HG03558 (cell line): ENCODE measurements around the gene KCNMB2.

Experiments
- ATAC-seq: cut with Tn5 transposase; IDR thresholded peaks from one replicate; pipeline ENCODE4 v1.9.1; 2021; ENCODE audit warnings: moderate number of reproducible peaks; ENCODE audit not compliant: unreplicated experiment; ENCODE audit errors: extremely low read depth

The KCNMB2 gene

GRCh38 chr3:178631950-178632349, 95.7 kb downstream of the KCNMB2 start:
- no peak for ATAC-seq

- ATAC-seq, result no peak
Measured at GRCh38 chr3:178634975-178635374, 98.7 kb downstream of the KCNMB2 start.

DNA sequence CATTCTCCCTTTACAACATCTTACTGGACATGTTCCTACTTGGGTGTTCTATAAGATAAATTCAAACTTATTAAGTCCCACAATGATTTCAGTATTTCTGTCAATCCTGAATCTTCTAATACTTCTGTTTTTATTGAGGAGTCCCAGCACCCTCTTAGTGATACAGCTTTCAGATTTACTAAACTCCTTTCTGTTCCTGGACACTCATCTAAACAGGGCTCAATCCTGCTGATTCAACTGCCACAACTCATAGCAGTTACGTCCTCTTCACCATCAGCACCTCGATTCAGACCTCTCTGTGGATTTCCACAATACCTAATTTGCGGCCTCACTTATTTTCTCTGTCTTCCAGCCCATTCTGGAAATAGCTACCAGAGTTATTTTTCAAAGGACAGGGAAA, 101.6 kb downstream of the KCNMB2 start:
- no peak for ATAC-seq

GRCh38 chr3:178645503-178645902, 109.3 kb downstream of the KCNMB2 start:
- no peak for ATAC-seq

- no peak for ATAC-seq
Measured at GRCh38 chr3:178646186-178646862, 110.1 kb downstream of the KCNMB2 start.

DNA sequence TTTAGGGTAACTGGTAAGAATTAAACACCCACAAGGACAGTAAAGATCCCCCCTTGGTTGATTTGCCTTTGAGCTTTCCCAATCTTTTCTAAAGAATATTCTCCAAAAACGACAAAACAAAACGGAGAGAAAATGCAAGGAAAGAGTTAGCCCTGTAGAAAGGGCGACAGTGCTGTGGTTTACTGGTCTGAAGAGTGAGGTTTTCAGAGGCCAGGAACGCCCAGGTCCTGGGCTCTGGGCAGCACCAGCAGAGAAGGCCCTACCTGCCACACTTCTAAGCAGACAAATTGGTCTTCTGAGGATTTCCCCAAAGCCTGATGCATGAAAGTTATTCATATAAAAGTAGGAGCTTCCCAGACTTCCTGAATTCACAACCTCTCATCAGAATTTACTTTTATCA, 119.3 kb downstream of the KCNMB2 start:
- no peak for ATAC-seq

- no peak for ATAC-seq
Measured at GRCh38 chr3:178658694-178659325, 122.6 kb downstream of the KCNMB2 start.

DNA sequence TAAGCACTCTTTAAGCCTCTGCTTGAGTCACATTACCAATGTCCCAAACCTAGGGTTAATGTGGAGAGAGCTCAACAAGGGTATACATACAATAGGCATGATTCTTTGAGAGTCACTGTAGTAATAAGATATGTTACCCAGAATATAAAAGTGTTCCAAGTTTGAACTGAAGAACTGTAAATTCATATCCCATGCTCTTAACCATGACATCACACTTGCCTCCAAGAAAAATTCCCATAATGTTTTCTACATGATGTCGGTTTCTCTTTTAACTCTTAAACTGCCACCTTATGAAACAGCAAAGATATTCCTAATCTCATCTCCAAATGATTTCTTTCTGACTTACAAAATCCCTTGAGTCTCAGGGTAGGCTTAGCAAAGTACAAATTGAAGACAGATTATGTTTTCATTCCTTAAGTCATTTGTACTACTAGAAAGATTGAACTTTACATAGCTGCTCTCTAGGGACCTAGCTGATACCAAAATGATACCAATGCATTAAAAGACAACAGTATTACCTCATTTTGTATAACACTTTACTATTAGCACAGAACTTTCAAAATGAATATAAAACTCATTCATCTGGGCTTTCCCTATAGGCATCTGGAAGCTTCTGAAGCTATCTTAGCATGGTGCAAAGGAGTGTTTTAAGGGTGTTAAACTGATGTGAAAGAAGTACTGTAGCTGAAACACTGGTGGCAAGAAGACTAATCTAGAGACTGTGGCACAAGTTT, 127.1 kb downstream of the KCNMB2 start:
- peak; percentile 75 for ATAC-seq

DNA sequence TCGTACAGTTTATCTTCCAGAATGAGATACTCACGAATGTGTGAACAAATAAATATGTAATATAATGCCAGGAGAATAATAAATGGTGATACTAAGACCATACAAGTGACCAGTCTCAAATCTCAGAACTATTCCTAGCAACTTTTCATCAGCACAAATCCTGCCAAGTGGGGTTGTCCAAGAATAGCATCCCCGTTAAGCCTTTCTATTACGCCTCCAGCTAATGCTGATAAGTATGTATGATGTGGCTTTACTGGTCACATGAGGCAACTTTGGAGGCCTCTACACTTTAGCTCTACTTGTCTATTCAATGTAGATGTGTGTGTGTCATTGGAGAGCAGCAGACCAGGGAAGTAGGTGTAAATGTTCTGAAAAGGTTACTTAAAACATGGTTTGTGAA, 129.5 kb downstream of the KCNMB2 start:
- ATAC-seq, result no peak

DNA sequence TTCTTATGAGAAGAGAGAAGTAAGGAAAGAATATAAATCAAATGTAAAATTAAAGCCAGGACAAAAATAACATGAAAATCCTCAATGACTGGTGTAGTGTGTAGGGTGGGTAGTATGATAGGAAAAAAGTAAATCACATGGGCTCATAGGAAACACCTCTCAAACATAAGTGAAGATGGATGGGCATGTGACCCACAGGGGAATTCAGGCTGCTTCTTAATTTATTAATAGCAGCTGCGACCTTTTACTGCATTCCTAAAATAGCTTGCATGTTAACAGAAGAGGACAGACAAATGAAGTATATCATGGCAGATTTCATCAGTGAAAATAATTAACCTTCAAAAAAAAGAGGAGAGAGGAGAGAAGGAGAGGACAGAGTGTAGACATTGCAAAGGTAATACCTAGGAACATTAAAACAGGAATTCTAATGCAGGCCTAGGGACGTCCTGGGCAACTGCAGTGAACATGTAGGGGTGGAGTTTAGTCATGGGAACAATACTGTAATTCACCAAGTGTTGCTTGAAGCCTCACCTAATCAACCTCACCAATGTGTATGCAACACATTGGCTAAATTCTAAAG, 132.9 kb downstream of the KCNMB2 start:
- no peak for ATAC-seq

GRCh38 chr3:178669758-178670157, 133.5 kb downstream of the KCNMB2 start:
- ATAC-seq, result no peak

DNA sequence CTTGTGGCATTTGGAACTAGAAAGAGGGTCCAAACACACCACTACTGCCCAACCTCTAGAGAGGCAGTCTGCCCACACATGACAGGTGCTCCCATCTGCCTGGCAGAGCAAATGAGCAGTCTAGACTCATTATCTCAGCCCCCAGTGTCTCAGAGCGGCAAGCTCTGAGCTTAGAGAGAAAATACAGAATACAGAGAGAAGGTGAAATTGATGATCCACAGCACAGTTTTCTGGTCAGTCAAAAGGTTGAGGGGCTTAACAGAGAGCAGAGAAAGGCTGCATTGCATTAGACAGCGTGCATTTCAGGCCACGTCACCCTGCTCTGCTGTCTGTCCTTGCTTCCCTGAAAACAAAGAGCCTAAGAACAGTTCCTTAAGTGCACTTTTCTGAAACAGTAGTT, 135.1 kb downstream of the KCNMB2 start:
- no peak for ATAC-seq

DNA sequence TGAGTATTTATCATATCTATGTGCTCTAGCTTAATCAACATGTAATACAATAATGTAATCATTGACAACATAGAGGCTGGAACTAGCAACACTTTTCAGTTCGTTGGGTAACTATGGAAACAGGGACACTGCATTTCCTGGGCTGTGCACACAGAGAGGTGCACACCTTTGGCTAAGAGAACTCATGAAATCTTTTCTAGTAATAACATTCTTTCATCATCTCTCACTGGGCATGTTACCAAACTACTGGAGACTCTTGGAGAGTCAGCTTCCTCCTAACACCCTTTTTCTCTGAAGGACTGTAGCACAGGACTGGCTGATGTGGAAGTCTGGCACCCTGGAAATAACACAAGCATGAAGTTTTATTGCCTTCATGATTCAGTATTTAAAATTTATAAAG, 135.6 kb downstream of the KCNMB2 start:
- ATAC-seq, result no peak

- ATAC-seq, result no peak
Measured at GRCh38 chr3:178672275-178672674, 136.0 kb downstream of the KCNMB2 start.

GRCh38 chr3:178673529-178673928, 137.3 kb downstream of the KCNMB2 start:
- ATAC-seq, result no peak

DNA sequence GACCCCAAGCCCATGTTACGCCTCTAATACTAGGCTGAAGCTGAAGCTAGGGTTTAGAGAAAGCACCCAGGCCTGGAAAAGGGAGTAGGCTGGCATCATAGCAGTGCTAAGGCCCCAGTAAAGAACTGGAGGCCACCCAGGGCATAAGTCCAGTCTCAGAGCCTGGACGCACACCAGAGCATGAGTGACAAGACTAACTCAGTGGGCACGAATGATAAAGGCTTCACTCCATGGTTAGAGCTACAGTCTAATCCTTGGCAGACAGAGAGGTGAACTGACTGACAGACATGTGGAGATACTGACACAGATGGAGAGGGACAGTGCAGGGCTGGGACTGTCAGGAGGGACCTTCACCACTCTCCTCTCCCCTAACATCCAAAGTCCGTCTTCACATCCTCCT, 139.8 kb downstream of the KCNMB2 start:
- no peak for ATAC-seq

- peak; percentile 41 for ATAC-seq
Measured at GRCh38 chr3:178676942-178677790, 140.9 kb downstream of the KCNMB2 start.

- no peak for ATAC-seq
Measured at GRCh38 chr3:178677961-178678360, 141.7 kb downstream of the KCNMB2 start.

DNA sequence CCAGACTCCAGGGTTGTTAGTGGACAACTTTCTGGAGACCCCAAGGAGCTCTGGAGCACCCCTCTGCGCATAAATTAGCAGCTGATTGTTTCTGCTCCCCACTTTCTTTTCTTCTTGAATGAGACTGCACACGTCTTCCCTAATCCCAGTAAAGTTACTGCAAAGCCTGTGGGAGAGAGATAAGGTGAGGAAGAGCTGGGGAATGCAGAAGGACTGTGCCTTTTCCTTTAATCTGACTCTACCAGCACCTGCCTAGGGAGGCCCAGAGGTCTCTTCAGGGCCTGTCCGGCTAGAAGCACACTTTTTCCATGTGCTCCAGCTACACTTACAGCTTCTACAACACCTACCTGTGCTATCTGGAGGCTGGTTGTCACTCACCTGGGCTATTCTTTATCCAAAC, 143.8 kb downstream of the KCNMB2 start:
- ATAC-seq, result no peak

DNA sequence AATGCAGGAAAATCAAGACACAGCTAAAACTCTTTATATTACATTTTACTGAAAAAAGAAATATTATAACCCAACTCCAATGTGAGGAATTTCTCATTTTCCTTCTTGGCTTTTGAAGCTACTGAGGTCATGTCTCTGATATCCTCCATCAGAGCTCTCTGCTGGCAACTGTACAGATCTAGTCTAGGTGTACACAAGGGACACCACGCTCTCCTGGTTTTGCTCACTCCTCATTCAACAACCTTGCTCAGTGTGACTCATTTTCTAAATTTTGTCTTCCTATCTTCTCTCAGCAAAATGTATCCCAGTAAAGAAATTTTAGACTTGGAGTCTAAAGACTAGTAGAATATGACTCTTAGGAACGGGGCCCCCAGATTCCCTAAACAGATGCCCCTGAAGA, 144.3 kb downstream of the KCNMB2 start:
- no peak for ATAC-seq
